Fibroblast of pulmonary artery (primary cell): ENCODE data around the gene KLHL21.

Experiments used
- DNase-seq: peaks from one replicate; pipeline ENCODE4 v3.0.0-alpha.2; 2010; ENCODE audit warnings: low read depth
- H3K4me3 ChIP-seq: replicated peaks from 2 replicates; pipeline ENCODE4 v1.5.1; 2011; ENCODE audit warnings: low read depth, mild to moderate bottlenecking, control low read depth, low read length, moderate library complexity
- CTCF ChIP-seq: IDR thresholded peaks from 2 replicates; pipeline ENCODE4 v1.5.1; 2011; ENCODE audit warnings: mild to moderate bottlenecking, control low read depth, low read length, inconsistent platforms; ENCODE audit errors: missing control alignments

The KLHL21 gene

GRCh38 chr1:6587261-6588005 is 15.2 kb downstream of the KLHL21 start:
- no peak overlapping the region for H3K4me3 ChIP-seq
- no peak for TF ChIP-seq CTCF
- no peak for DNase-seq

- DNase-seq: no peak
- H3K4me3 ChIP-seq: no peak overlapping the region
- no peak for TF ChIP-seq CTCF
Observed at GRCh38 chr1:6586404-6586816, 16.3 kb downstream of the KLHL21 start.

DNA sequence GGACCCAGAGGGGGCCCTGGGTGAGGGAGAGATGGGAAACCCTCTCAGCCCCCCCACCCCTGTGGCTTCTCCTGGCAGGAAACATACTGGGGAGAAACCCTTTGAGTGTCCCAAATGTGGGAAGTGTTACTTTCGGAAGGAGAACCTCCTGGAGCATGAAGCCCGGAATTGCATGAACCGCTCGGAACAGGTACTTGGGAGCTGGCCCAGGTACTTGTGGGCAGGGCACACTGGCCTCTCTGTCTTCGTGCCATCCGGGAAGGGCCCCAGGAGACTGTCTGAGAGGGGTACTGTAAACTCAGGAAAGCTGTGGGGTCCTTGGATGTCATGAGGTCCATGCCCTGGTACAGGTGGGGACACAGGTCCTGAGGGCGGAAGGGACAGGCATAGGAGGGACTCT is 16.8 kb downstream of the KLHL21 start:
- no peak overlapping the region for H3K4me3 ChIP-seq
- no peak for DNase-seq
- no peak for TF ChIP-seq CTCF

DNA sequence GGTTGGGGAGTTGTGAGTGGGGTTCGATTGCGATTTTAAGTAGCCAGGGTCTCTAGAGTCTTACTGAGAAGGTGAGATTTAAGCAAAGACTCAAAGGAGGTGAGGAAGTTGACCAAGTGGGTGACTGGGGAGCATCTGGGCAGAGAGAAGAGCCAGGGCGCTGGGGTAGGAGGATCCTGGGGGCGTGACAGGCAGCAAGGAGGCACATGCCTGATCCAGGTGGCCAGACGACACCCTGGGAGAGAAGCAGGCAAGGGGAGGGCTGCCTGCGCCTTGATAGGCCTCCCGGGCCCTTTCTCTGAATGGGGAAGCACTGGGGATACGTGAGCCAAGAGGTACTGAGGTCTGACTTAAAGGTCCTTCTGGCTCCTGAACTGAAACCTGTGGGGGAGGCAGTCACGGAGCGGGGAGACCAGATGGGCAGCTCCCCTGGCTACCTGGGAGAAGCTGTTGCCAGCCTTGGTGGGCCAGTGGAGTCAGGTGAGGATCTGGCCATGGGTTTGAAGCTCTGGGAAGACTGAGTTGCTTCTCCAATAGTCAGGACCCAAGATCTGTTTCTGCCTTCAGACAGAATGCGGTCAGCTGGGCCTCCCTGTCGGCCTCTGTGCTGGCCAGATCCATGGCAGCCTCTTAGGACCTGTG is 17.5 kb downstream of the KLHL21 start:
- TF ChIP-seq CTCF: no peak
- no peak for DNase-seq
- no peak overlapping the region for H3K4me3 ChIP-seq

DNA sequence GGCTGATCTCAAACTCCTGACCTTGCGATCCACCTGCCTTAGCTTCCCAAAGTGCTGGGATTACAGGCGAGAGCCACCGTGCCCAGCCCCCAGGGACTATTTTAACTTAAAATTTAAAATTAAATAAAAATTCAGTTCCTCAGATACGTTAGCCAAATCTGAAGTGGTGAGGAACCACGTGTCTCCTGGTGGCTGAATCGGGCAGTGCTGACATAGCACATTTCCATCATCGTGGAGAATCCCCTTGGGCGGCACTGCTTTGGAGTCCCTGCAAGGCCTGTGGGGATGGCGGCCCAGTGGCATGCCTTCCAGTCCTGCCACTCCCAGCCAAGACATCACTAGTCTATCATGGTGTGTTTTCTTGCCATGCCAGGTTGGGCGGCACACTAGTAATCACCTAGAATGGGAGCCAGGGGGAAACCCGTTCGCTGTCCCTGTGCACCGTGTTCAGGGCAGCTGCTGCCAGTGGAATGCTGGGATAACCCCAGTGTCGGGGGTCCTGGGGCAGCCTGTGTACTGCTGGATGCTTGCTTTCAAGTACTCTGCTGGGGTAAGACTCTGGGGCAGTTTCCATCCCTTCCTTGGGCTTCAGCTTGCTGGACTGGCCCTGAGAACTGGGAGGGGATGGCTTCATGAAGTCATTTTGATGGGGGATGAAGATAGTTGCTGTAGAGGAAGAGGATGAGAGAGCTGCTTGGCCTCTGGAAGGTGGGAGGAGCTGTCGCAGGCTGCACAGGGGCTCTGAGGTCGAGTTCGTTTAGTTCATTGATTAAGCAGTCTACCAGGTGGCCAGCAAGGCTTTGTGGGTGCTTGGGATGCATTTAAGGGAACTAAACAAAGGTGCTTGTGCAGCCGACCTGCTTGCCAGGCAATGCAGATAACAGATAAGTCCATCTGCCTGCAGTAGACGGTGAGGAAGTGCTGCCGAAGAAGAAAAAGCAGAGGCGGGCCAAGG is 18.3 kb downstream of the KLHL21 start:
- no peak for TF ChIP-seq CTCF
- DNase-seq: no peak
- no peak overlapping the region for H3K4me3 ChIP-seq

- TF ChIP-seq CTCF: no peak
- DNase-seq: no peak
- H3K4me3 ChIP-seq: no peak overlapping the region
Observed at GRCh38 chr1:6582370-6582769, 20.3 kb downstream of the KLHL21 start.
